ENCODE data around the gene CEP250.

- no peak for TF ChIP-seq CTCF (IDR thresholded peaks at IDR 0.05)
- no peak for TF ChIP-seq ZFX (IDR thresholded peaks at IDR 0.05; ENCODE audit: borderline replicate concordance)
These were observed 44.8 kb upstream of the CEP250 start for GRCh38 chr20:35410613-35411012.

Measured in 22Rv1 (cell line).